K562 (cell line): Measurements from ENCODE around the gene STIL. TPM values are rescaled to one million over a fixed set of nuclear protein-coding genes. Genes with fewer than 3 reads are reported as not detected.

Experiments
- ATAC-seq: fragments of 200-7000 bp; cut with Tn5 transposase; 3 replicates; pipeline ENCODE4 v1.9.1; 2020; ENCODE audit warnings: moderate library complexity
- BruUV-seq: library from RNA; stranded (reverse); fragments of 400-500 nt; replicated peaks from 2 replicates; lab custom pipeline; 2021; lab: Mats Ljungman, UMichigan
- CTCF ChIA-PET: fragments of 300-600 bp; formaldehyde crosslinking; extraction: SDS; loops from one replicate; lab custom pipeline; 2021; ENCODE audit warnings: low intra/inter-chr PET ratio; lab: Yijun Ruan, JAX
- POLR2A ChIA-PET: fragments of 300-600, 350-650 bp; sonication (Branson Sonifier 250); formaldehyde crosslinking; extraction: SDS; loops from one replicate; lab custom pipeline; 2021; ENCODE audit warnings: antibody characterized with exemption, inconsistent platforms; lab: Yijun Ruan, JAX
- DNase-seq, 4 experiments: peaks; one replicate each; pipeline versions ENCODE4 v3.0.0 to v3.0.0-alpha.2; 2011 to 2018; ENCODE audit warnings: low spot score in 3 of 4, mixed read lengths in 3 of 4; ENCODE audit errors: extremely low read depth in 1 of 4
- FAIRE-seq: peaks from 2 replicates; lab custom pipeline; 2011; peaks lifted over from hg19 to GRCh38; lab: Jason Lieb, UNC
- H2AFZ ChIP-seq: 2 replicates; pipeline ENCODE4 v1.6.0; 2011; ENCODE audit warnings: low read depth, low read length, control low read depth, inconsistent platforms
- H3K27ac ChIP-seq: fragments of 200-600 bp; 3 replicates; pipeline ENCODE4 v1.8.0; 2011; ENCODE audit warnings: low read depth, mild to moderate bottlenecking, control low read depth, inconsistent platforms, low read length, moderate library complexity, mixed read lengths; ENCODE audit errors: extremely low read depth
- H3K27me3 ChIP-seq, 2 experiments: fragments of 300-600 bp in 1 of 2; 2 replicates in 1 of 2; 3 replicates in 1 of 2; pipeline versions ENCODE4 v1.6.0 to v1.8.0; 2011; ENCODE audit warnings: inconsistent platforms in 2 of 2, low read length in 2 of 2, mild to moderate bottlenecking in 1 of 2, mixed read lengths in 1 of 2, moderate library complexity in 1 of 2; ENCODE audit not compliant: control insufficient read depth in 2 of 2, insufficient read depth in 2 of 2
- H3K36me3 ChIP-seq: fragments of 300-600 bp; 3 replicates; pipeline ENCODE4 v1.8.0; 2011; ENCODE audit warnings: mild to moderate bottlenecking, low read length, inconsistent platforms; ENCODE audit not compliant: control insufficient read depth, insufficient read depth
- H3K4me1 ChIP-seq, 2 experiments: fragments of 200-600 bp in 1 of 2; replicated peaks in 1 of 2; 2 replicates in 1 of 2; 3 replicates in 1 of 2; pipeline versions ENCODE4 v1.5.1 to v1.8.0; 2011; ENCODE audit warnings: inconsistent platforms in 2 of 2, low read length in 2 of 2, mild to moderate bottlenecking in 1 of 2, mixed read lengths in 1 of 2, moderate library complexity in 1 of 2; ENCODE audit not compliant: control insufficient read depth in 2 of 2, insufficient read depth in 2 of 2
- H3K4me2 ChIP-seq: 2 replicates; pipeline ENCODE4 v1.6.1; 2011; ENCODE audit warnings: low read length, control low read depth, inconsistent platforms, mixed read lengths; ENCODE audit not compliant: insufficient read depth
- H3K4me3 ChIP-seq: fragments of 200-600 bp; sonication (generic), shearing (Covaris generic); 2 replicates; pipeline ENCODE4 v1.5.1; 2016; ENCODE audit warnings: control low read depth, inconsistent platforms
- H3K79me2 ChIP-seq: fragments of 200-600 bp; 3 replicates; pipeline ENCODE4 v1.8.0; 2011; ENCODE audit warnings: low read length, inconsistent platforms; ENCODE audit not compliant: control insufficient read depth, insufficient read depth
- H3K9ac ChIP-seq, 2 experiments: 2 replicates each; pipeline versions ENCODE4 v1.6.0 to v1.6.1; 2011; ENCODE audit warnings: low read depth in 2 of 2, low read length in 2 of 2, control low read depth in 1 of 2, inconsistent platforms in 1 of 2, mild to moderate bottlenecking in 1 of 2, mixed read lengths in 1 of 2; ENCODE audit not compliant: insufficient read depth in 1 of 2
- H3K9me1 ChIP-seq: one replicate; pipeline ENCODE4 v1.6.0; 2011; ENCODE audit warnings: inconsistent platforms, mild to moderate bottlenecking, low read length, moderate library complexity; ENCODE audit not compliant: control insufficient read depth, insufficient read depth
- H3K9me3 ChIP-seq: replicated peaks from 2 replicates; pipeline ENCODE4 v1.5.1; 2011; ENCODE audit warnings: low read depth, low read length, inconsistent platforms; ENCODE audit not compliant: control insufficient read depth, insufficient read depth
- H4K20me1 ChIP-seq: replicated peaks from 2 replicates; pipeline ENCODE4 v1.6.1; 2011; ENCODE audit warnings: low read length, inconsistent platforms, mixed read lengths; ENCODE audit not compliant: control insufficient read depth, insufficient read depth
- ARID4B ChIP-seq: sonication (generic); formaldehyde crosslinking; IDR thresholded peaks from 2 replicates; pipeline ENCODE4 v1.8.0; 2022; ENCODE audit warnings: mild to moderate bottlenecking, missing genetic modification reagents
- KLF16 ChIP-seq: IDR thresholded peaks from 2 replicates; pipeline ENCODE4 v1.6.1; 2016; ENCODE audit warnings: antibody characterized with exemption
- RBFOX2 ChIP-seq: fragments of 200-400 bp; formaldehyde crosslinking; IDR thresholded peaks from 2 replicates; pipeline ENCODE4 v1.6.1; 2017; ENCODE audit warnings: low read depth, mild to moderate bottlenecking, low read length, moderate library complexity
- USF1 ChIP-seq: sonication (generic); formaldehyde crosslinking; IDR thresholded peaks from 2 replicates; pipeline ENCODE4 v1.9.0; 2022; ENCODE audit warnings: mild to moderate bottlenecking, missing genetic modification reagents
- WGBS: fragments of 100-300 bp; shearing (Covaris generic); methylation state at CpG from one replicate; pipeline ENCODE4 v1.1.6; 2016; ENCODE audit warnings: low coverage, mixed read lengths; ENCODE audit not compliant: insufficient coverage; ENCODE audit errors: missing lambda C conversion rate; 5-methylcytosine and 5-hydroxymethylcytosine counted together
- in situ Hi-C: fragments of 300-500 bp; cut with MboI; formaldehyde crosslinking; loops from 4 replicates; pipeline ENCODE4 v1.15.0; 2018; ENCODE audit warnings: inconsistent platforms, mixed read lengths
- intact Hi-C: fragments of 100-400 bp; cut with micrococcal nuclease; formaldehyde crosslinking; loops from 2 replicates; pipeline ENCODE4 v1.14.2; 2022
- polyA plus RNA-seq, 8 experiments: library from polyadenylated mRNA; depleted of rRNA in 4 of 8; stranded (reverse) in 5 of 8; unstranded in 3 of 8; fragments of >200 nt; fragmentation: Nextera tagmentation in 2 of 8; fragmentation: Illumina TruSeq in 1 of 8; extraction: Ambion mirVana in 2 of 8; extraction: Trizol in 1 of 8; gene quantifications; 2 replicates each; pipeline versions ENCODE4 v1.2.1 to v1.2.3, GENCODE V29; 2011 to 2014; ENCODE audit warnings: inconsistent platforms in 1 of 8, missing spikeins in 1 of 8
- total RNA-seq, 7 experiments: library from RNA; depleted of rRNA in 6 of 7; stranded (reverse); fragments of >200 nt in 6 of 7; fragmentation: Illumina TruSeq in 2 of 7; extraction: Trizol in 2 of 7; gene quantifications; 2 replicates each; pipeline versions ENCODE4 v1.2.1 to v1.2.3, GENCODE V29; 2011 to 2021; ENCODE audit warnings: low replicate concordance in 1 of 7

STIL gene
- total and polyA plus RNA-seq, 9 of the 15 experiments (the other 6 are each of a cell fraction or from before 2014, with no cell fraction given) = 10.5 to 77.4 (median 39.6) TPM

- WGBS = 53% methylated on average over 4 of the region's 4 CpGs
- peak overlapping the region; percentile 33; the same call in 2 of the 3 replicates for H3K27ac ChIP-seq
- H3K9me3 ChIP-seq = no peaks in the 10 kb centered on the region
- in situ Hi-C loops (no loop called here), intact Hi-C loops (loop anchor here (5.0 kb wide), 1 partner anchor 35 kb away; no protein-coding TSS in a partner anchor)
- peak overlapping the region; percentile 29 to 100 for H3K9ac ChIP-seq
- FAIRE-seq (peak; percentile 48), DNase-seq (peak in 1 of 4 experiments; percentile 15), ATAC-seq (no peak)
- H4K20me1 ChIP-seq = peaks cover 14% of the 10 kb centered on the region; the same call in 1 of the 2 replicates
- H3K36me3 ChIP-seq = peaks cover 58% of the 10 kb centered on the region
- peaks cover 98% of the 10 kb centered on the region for H3K79me2 ChIP-seq
- H3K4me3 ChIP-seq = peak overlapping the region; percentile 62; the same call in 1 of the 2 replicates
- H2AFZ ChIP-seq = no peak overlapping the region
- TF ChIP-seq ARID4B (CRISPR knock-in tag) = 0 out of 2 replicates have a peak, but pooled peaks have one; percentile 29
- TF ChIP-seq RBFOX2 = peak; percentile 13; the same call in 1 of the 2 replicates
- no peak for TF ChIP-seq KLF16
- TF ChIP-seq USF1 = 0 out of 2 replicates have a peak, but pooled peaks have one; percentile 4
- BruUV-seq = no TSS peak
- H3K27me3 ChIP-seq = no peaks in the 10 kb centered on the region
- H3K9me1 ChIP-seq = peaks cover 16% of the 10 kb centered on the region
- H3K4me1 ChIP-seq = peaks cover 25 to 42% of the 10 kb centered on the region in 2 experiments; a peak in 4 of 5 replicates
- CTCF ChIA-PET = no interaction called here
- POLR2A ChIA-PET = interaction anchor here (0.9 to 5.2 kb wide), 12 partner anchors 6 to 87 kb away, joined by 3 to 80 read pairs (median 8); partner anchors contain the start of gene STIL
- H3K4me2 ChIP-seq = peak overlapping the region; percentile 93
These were observed 87.1 kb downstream of the STIL start for GRCh38 chr1:47226839-47227215.
